CD4-positive, alpha-beta T cell (primary cell): ENCODE measurements around the gene RAB27A. TPM values are rescaled to one million over a fixed set of nuclear protein-coding genes. Genes with fewer than 3 reads are reported as not detected.

ENCODE experiments used
- ATAC-seq: fragments of 200-7000 bp; cut with Tn5 transposase; one replicate; pipeline ENCODE4 v1.10.0; 2022; ENCODE audit warnings: mild to moderate bottlenecking; ENCODE audit not compliant: poor library complexity
- CTCF ChIA-PET: fragments of 350-600 bp; sonication (Branson Sonifier 250); formaldehyde crosslinking; loops from one replicate; lab custom pipeline; 2021; ENCODE audit warnings: antibody characterized with exemption, inconsistent platforms; lab: Charles Lee
- POLR2A ChIA-PET: fragments of 350-600 bp; sonication (Branson Sonifier 250); formaldehyde crosslinking; loops from one replicate; lab custom pipeline; 2021; ENCODE audit warnings: antibody characterized with exemption, inconsistent platforms; lab: Charles Lee
- DNase-seq, 14 experiments: peaks; one replicate each; pipeline ENCODE4 v3.0.0-alpha.2; 2013 to 2020; ENCODE audit warnings: mixed read lengths in 2 of 14
- H3K27ac ChIP-seq, 2 donors: one replicate each; pipeline versions ENCODE4 v1.5.1 to v1.7.0; 2013; ENCODE audit warnings: low read length in 2 of 2, low read depth in 1 of 2, mild to moderate bottlenecking in 1 of 2
- H3K27me3 ChIP-seq, 2 experiments: 1 replicate in 1 of 2; 2 replicates in 1 of 2; pipeline versions ENCODE4 v1.6.1 to v1.7.0; 2013; ENCODE audit warnings: low read length in 2 of 2, control low read depth in 1 of 2, mild to moderate bottlenecking in 1 of 2, moderate library complexity in 1 of 2; ENCODE audit not compliant: insufficient read depth in 2 of 2, control insufficient read depth in 1 of 2
- H3K36me3 ChIP-seq: one replicate; pipeline ENCODE4 v1.6.1; 2013; ENCODE audit warnings: low read length, control low read depth; ENCODE audit not compliant: insufficient read depth
- H3K4me1 ChIP-seq: one replicate; pipeline ENCODE4 v1.6.1; 2013; ENCODE audit warnings: low read length, control low read depth; ENCODE audit not compliant: insufficient read depth
- H3K4me3 ChIP-seq: one replicate; pipeline ENCODE4 v1.5.1; 2013; ENCODE audit warnings: mild to moderate bottlenecking, low read length, moderate library complexity
- H3K9me3 ChIP-seq, 2 experiments: 1 replicate in 1 of 2; 2 replicates in 1 of 2; pipeline versions ENCODE4 v1.6.1 to v1.7.0; 2013; ENCODE audit warnings: low read length in 2 of 2, mild to moderate bottlenecking in 2 of 2, control low read depth in 1 of 2, moderate library complexity in 1 of 2; ENCODE audit not compliant: control insufficient read depth in 1 of 2, insufficient read depth in 1 of 2
- H3K27ac Mint-ChIP-seq: one replicate; pipeline ENCODE4 v1.8.0; 2020; ENCODE audit warnings: mixed read lengths
- H3K27me3 Mint-ChIP-seq: one replicate; pipeline ENCODE4 v1.8.0; 2021; ENCODE audit warnings: mixed read lengths
- H3K36me3 Mint-ChIP-seq: one replicate; pipeline ENCODE4 v1.8.0; 2021; ENCODE audit warnings: low read depth, mixed read lengths
- H3K4me1 Mint-ChIP-seq: one replicate; pipeline ENCODE4 v1.8.0; 2021; ENCODE audit warnings: low read depth, mixed read lengths
- H3K4me3 Mint-ChIP-seq: one replicate; pipeline ENCODE4 v1.8.0; 2020; ENCODE audit warnings: mild to moderate bottlenecking, mixed read lengths
- H3K9me3 Mint-ChIP-seq: one replicate; pipeline ENCODE4 v1.8.0; 2020; ENCODE audit warnings: mixed read lengths
- intact Hi-C, 2 experiments: fragments of 100-400 bp; cut with DNase I in 1 of 2; cut with micrococcal nuclease in 1 of 2; formaldehyde crosslinking; loops; one replicate each; pipeline versions ENCODE4 v1.15.1 to v1.9.0; 2023 to 2025; cut with DNase I, micrococcal nuclease
- total RNA-seq, 174 experiments: library from RNA in 2 of 174; stranded (reverse) in 2 of 174; gene quantifications; one replicate each; pipeline ENCODE4 v1.2.3 and lab custom pipeline; 2021 to 2026
- TF ChIP-seq, protein P1 (sequence below): fragments of 200-600 bp; IDR thresholded peaks from one replicate; pipeline ENCODE4 v1.8.0; 2022; ENCODE audit warnings: antibody characterized with exemption, mild to moderate bottlenecking

RAB27A gene
- total RNA-seq, 2 experiments from 2014 or later = 9.0 TPM

GRCh38 chr15:55202206-55202605 lies 87.4 kb downstream of the RAB27A start:
- Mint-ChIP-seq H3K4me3 (no peak overlapping the region), H3K36me3 (peaks cover 28% of the 10 kb centered on the region), H3K27ac (no peak overlapping the region), H3K27me3 (no peaks in the 10 kb centered on the region), H3K4me1 (peaks cover 11% of the 10 kb centered on the region), H3K9me3 (no peaks in the 10 kb centered on the region)
- POLR2A ChIA-PET = no interaction called here
- CTCF ChIA-PET = no interaction called here
- ATAC-seq = no peak
- intact Hi-C loops = loop anchor here in 1 of 2 experiments (10.0 kb wide), 1 partner anchor 293 kb away; no protein-coding TSS in a partner anchor
- Histone ChIP-seq H3K4me1 (peaks cover 4% of the 10 kb centered on the region), H3K27me3 (no peaks in the 10 kb centered on the region), H3K4me3 (no peak overlapping the region), H3K27ac (no peak overlapping the region), H3K9me3 (no peaks in the 10 kb centered on the region), H3K36me3 (peaks cover 17% of the 10 kb centered on the region)
- no peak for DNase-seq
- TF ChIP-seq, protein P1, sequence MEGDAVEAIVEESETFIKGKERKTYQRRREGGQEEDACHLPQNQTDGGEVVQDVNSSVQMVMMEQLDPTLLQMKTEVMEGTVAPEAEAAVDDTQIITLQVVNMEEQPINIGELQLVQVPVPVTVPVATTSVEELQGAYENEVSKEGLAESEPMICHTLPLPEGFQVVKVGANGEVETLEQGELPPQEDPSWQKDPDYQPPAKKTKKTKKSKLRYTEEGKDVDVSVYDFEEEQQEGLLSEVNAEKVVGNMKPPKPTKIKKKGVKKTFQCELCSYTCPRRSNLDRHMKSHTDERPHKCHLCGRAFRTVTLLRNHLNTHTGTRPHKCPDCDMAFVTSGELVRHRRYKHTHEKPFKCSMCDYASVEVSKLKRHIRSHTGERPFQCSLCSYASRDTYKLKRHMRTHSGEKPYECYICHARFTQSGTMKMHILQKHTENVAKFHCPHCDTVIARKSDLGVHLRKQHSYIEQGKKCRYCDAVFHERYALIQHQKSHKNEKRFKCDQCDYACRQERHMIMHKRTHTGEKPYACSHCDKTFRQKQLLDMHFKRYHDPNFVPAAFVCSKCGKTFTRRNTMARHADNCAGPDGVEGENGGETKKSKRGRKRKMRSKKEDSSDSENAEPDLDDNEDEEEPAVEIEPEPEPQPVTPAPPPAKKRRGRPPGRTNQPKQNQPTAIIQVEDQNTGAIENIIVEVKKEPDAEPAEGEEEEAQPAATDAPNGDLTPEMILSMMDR = no peak

- Mint-ChIP-seq H3K27ac (no peak overlapping the region), H3K4me3 (no peak overlapping the region), H3K9me3 (no peaks in the 10 kb centered on the region), H3K4me1 (peaks cover 11% of the 10 kb centered on the region), H3K36me3 (peaks cover 4% of the 10 kb centered on the region), H3K27me3 (no peaks in the 10 kb centered on the region)
- Histone ChIP-seq H3K4me1 (peaks cover 18% of the 10 kb centered on the region), H3K27ac (no peak overlapping the region), H3K36me3 (no peaks in the 10 kb centered on the region), H3K4me3 (no peak overlapping the region), H3K27me3 (no peaks in the 10 kb centered on the region), H3K9me3 (no peaks in the 10 kb centered on the region)
- DNase-seq (no peak), ATAC-seq (no peak)
- CTCF ChIA-PET = interaction anchor here (2.6 kb wide), 1 partner anchor 18 kb away, joined by 23 read pairs; no protein-coding TSS in a partner anchor
- intact Hi-C loops = loop anchor here (2.0 to 5.0 kb wide), 4 partner anchors 18 to 1044 kb away; partner anchors contain the start of genes CCPG1 (in 2 of the 2), PIERCE2 (in 2 of the 2) and RFX7 (in 1 of the 2)
- POLR2A ChIA-PET = interaction anchor here (2.7 to 3.5 kb wide), 2 partner anchors 120 to 209 kb away, joined by 19 to 60 read pairs; partner anchors contain the start of genes CCPG1, PIERCE2, PIGB and PIGBOS1
- TF ChIP-seq, protein P1 = no peak
Measured at GRCh38 chr15:55198706-55199105, 90.9 kb downstream of the RAB27A start.

DNA sequence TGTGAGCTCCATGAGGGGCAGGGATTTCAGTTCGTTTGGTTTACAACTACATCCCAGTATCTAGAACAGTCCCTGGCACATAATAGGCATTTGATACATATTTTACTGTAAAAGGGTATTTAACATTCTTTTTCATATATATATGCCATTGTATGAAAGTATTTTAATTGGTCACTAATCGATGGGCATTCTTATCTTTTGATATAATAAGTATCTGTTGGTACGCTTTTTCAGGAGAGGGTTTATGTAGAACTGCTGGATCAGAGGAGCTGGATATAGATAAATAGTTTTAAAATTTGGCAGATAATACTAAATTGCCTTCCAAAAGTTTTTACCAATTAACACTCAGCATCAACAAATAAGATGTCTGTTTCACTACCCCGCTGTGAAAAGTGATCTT lies 91.9 kb downstream of the RAB27A start:
- TF ChIP-seq, protein P1 = no peak
- H3K27ac Mint-ChIP-seq = no peak overlapping the region
- no peaks in the 10 kb centered on the region for H3K9me3 Mint-ChIP-seq
- no peak overlapping the region for H3K4me3 Mint-ChIP-seq
- CTCF ChIA-PET = interaction anchor here (0.7 to 2.6 kb wide), 8 partner anchors 19 to 242 kb away, joined by 3 to 23 read pairs (median 4); partner anchors contain the start of genes CCPG1, PIERCE2, PIGB and PIGBOS1
- H3K27ac ChIP-seq = peak overlapping the region; percentile 76 to 92
- POLR2A ChIA-PET = interaction anchor here (0.5 to 3.5 kb wide), 15 partner anchors 17 to 1721 kb away, joined by 3 to 60 read pairs (median 6); partner anchors contain the start of genes CCPG1, PIERCE2, PIGB and PIGBOS1
- H3K27me3 ChIP-seq = no peaks in the 10 kb centered on the region
- peaks cover 10% of the 10 kb centered on the region for H3K36me3 Mint-ChIP-seq
- no peaks in the 10 kb centered on the region for H3K9me3 ChIP-seq
- ATAC-seq = no peak
- H3K36me3 ChIP-seq = peaks cover 2% of the 10 kb centered on the region
- peaks cover 18% of the 10 kb centered on the region for H3K4me1 ChIP-seq
- H3K4me3 ChIP-seq = peak overlapping the region; percentile 89
- DNase-seq = no peak
- H3K4me1 Mint-ChIP-seq = peaks cover 11% of the 10 kb centered on the region
- H3K27me3 Mint-ChIP-seq = no peaks in the 10 kb centered on the region
- intact Hi-C loops = loop anchor here (2.0 to 5.0 kb wide), 4 partner anchors 19 to 1045 kb away; partner anchors contain the start of genes CCPG1 (in 2 of the 2), PIERCE2 (in 2 of the 2) and RFX7 (in 1 of the 2)
